Umbilical cord (tissue), 2 donors: ENCODE measurements around the gene TBC1D5. TPM values are rescaled to one million over a fixed set of nuclear protein-coding genes. Genes with fewer than 3 reads are reported as not detected.

ENCODE experiments used
- DNase-seq: peaks from one replicate; pipeline ENCODE4 v3.0.0-alpha.2; 2015; ENCODE audit warnings: low spot score
- total RNA-seq: library from RNA; depleted of rRNA; stranded (reverse); fragments of >200 nt; gene quantifications from one replicate; pipeline ENCODE4 v1.2.3, GENCODE V29; 2014; ENCODE audit warnings: low replicate concordance; ENCODE audit not compliant: insufficient read depth

Gene TBC1D5
- total RNA-seq, 1 donor from 2014 or later, result 92.2 TPM

DNA sequence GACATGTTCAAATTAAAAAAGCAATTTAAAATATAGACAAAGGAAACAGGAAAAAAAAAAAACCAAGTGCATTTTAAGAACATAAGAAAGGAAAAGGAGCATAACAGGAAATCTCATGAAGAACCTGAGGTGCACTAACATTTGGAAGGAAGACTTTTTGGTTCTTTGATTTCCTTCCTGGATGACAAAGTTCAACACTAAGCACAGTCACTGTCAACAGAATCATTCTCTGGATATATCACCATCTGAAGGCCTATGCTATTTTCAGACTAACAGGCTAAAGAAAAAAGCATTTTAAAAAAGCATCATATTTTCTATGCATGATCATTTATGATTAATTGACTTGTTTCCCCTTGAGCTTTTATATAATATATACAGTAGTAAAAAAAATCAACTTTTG, 508.0 kb downstream of the TBC1D5 start:
- DNase-seq, result no peak

DNA sequence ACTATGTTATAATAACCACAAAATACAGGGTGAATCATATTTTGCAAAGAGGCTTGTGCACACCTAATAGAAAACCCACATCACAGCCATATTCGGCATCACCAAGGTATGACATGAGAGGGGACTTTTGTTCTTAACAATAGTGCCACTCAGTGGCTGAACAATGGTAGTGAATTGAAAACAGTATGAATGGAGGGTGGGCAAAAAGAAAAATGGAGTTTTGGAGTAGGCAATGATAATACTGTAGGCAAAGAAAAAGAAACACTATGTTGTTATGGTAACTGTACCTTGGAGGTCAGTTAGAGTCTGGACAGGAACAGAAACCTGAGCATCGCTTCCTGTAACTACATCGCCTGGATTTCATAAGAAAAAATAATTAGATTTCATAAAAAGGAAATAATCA, 509.0 kb downstream of the TBC1D5 start:
- DNase-seq, result peak; percentile 31

DNA sequence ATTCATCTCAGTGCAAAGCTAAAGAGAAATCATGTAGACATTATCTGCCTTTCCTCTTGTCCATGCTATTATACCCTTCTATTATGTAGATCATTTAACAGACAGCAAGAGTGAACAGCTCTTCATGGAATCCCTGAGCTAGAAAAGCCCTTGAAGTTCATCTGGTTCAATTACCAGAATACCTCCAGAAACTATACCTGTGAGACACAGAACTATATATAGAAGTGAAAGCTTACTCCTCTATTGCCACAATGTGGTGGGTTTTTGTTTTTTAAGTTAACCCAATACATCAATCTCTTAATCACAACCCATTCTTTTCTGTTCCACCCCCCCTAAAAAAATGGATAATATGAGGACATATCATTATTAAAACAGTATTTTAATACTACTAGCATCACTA, 510.0 kb downstream of the TBC1D5 start:
- no peak for DNase-seq

- DNase-seq, result no peak
Observed at GRCh38 chr3:17231537-17232261, 510.7 kb downstream of the TBC1D5 start.

DNA sequence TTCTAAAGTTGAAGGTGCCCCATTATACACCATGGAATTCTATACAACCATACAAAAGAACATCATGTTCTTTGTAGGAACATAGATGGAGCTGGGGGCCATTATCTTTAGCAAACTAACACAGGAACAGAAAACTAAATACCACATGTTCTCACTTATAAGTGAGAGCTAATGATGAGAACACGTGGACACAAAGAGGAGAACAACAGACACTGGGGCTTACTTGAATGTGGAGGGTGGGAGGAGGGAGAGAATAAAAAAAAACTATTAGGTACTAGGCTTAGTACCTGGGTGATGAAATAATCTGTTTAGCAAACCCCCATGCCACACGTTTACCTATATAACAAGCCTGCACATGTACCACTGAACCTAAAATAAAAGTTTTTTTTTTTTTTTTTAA, 515.0 kb downstream of the TBC1D5 start:
- DNase-seq, result no peak

DNA sequence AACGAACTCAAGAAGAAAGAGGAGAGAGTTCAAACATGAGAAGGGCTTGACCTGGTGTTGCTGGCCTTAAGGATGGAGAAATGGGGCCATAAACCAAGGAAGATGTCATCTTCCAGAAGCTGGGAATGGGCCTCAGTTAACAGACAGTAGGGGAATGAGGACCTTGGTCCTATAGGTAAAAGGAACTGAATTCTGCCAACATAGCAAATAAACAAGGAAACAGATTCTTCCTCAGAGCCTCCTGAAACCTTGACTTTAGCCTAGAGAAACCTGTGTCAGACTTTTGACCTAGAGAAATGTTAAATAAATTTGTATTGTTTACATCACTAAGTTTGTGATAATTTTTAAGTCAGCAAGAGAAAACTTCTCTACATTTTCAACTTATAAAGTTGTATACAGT, 520.9 kb downstream of the TBC1D5 start:
- DNase-seq, result no peak

DNA sequence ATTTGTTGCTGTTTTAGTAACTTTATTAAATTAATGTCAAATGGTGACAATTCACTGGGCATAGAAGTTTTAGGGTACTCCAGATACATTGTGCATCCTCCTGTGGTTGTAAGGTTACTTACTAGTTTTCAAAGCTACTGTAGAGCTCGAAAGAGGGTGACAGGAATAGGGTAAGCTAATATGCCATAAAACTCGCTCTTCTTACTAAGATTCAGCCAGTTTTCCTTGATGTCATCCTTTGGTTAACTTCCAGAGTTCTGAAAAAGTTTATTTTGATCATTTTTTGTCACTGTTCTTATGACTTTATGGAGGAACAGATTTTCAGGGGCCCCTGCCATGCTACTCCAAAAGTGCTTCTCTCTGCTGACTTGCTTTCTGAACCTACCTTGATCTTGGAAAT, 522.8 kb downstream of the TBC1D5 start:
- DNase-seq, result no peak

DNA sequence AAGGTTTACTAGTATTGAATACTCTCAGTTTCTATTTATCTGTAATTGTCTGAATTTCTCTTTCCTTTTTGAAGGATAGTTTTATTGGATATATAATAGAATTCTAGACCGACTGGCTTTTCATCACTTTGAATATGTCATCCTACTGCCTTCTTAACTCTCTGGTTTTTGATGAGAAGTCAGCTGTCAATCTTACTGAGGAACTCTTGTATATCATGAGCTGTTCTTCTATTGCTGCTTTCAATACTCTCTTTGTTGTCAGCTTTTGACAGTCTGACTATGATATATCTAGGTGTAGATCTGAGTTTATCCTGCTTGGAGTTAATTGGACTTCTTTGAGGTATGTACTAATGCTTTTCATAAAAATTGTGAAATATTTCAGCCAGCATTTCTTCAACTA, 523.8 kb downstream of the TBC1D5 start:
- no peak for DNase-seq

DNA sequence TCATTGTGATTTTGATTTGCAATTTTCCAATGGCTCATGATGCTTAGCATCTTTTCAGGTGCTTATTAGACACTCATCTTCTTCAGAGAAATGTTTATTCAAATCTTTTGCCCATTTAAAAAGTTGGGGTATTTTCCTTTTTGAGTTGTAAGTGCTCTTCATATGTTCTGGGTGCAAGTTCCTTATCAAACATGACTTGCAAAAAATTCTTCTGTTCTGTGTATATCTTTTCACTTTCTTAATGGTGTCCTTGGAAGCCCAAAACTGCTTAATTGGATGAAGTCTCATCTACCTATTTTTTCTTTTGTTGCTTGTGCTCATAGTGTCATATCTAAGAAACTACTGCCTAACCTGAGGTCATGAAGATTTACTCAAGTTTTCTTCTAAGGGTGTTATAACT, 524.8 kb downstream of the TBC1D5 start:
- DNase-seq, result no peak

DNA sequence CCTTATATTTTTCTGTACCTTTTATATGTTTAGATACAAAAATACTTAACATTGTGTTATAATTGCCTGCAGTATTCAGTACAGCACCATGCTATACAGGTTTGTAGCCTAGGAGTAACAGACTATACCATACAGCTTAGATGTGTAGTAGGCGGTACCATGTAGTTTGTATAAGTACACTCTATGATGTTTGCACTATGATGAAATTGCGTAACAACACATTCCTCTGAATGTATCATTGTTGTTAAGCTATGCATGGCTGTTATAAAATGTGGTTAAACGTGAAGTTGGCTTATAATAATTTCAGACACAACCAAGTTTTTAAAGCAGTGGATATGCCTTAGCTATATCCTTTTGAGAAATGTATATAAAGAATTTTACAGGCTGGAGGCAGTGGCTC, 529.3 kb downstream of the TBC1D5 start:
- no peak for DNase-seq

DNA sequence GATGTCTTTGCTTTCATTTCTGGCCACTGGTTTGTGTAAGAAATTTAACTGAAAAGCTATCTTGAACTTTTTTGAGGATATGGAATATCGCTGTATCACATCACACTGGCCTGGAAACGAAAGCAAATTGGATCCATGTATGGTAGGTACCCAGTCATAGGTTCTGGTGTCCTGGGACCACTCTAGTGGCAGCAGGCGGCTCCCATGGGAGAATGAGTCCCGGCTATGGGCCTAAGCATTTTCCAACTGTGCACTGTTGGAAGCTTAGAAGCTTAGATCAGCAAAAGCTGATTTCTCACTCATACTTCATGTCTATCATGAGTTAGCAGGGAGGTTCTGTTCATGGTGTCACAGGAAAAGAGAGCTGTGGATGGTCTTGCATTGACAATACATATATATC, 534.5 kb downstream of the TBC1D5 start:
- DNase-seq, result no peak

DNA sequence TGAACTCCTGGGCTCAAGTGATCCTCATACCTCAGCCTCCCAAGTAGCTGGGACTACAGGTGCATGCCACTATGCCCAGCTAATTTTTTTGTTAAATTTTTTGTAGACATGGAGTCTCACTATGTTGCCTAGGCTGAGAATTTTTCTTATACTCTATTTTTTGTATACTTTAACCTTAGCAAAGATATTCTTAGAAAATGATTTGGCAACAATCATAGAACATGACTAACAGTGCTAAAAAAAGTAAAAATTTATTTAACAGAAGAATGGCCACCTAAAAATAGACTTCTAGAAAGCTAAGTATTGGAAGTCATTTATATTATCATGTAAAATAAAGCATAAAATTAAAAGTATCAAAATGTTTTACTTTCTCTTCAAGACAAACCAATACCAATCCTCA, 535.4 kb downstream of the TBC1D5 start:
- no peak for DNase-seq

- DNase-seq, result no peak
Observed at GRCh38 chr3:17204049-17204650, 538.3 kb downstream of the TBC1D5 start.

GRCh38 chr3:17201538-17201937, 540.9 kb downstream of the TBC1D5 start:
- no peak for DNase-seq

GRCh38 chr3:17195856-17196604, 546.4 kb downstream of the TBC1D5 start:
- DNase-seq, result peak; percentile 65

DNA sequence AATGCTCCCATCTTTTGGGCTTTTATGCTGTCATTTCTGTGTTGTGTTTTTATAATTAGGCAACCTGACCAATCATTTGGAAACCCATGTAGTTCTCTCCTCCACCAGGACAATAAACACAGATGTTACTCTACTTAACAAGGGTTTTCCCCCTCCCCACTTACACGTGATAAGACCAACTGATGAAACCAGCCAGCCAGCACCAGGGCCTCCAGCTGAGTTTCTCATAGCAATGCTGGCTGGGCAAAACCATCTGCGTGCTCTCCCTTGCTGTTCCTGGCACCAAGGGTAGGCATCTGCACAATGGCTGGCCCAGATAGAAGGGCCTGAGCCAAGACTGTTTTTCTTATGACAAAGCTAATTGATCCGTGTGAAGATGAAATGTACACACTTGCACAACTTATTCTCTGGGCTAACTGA, 547.2 kb downstream of the TBC1D5 start:
- DNase-seq, result no peak

GRCh38 chr3:17194116-17194515, 548.3 kb downstream of the TBC1D5 start:
- DNase-seq, result no peak

GRCh38 chr3:17192995-17193394, 549.4 kb downstream of the TBC1D5 start:
- no peak for DNase-seq

DNA sequence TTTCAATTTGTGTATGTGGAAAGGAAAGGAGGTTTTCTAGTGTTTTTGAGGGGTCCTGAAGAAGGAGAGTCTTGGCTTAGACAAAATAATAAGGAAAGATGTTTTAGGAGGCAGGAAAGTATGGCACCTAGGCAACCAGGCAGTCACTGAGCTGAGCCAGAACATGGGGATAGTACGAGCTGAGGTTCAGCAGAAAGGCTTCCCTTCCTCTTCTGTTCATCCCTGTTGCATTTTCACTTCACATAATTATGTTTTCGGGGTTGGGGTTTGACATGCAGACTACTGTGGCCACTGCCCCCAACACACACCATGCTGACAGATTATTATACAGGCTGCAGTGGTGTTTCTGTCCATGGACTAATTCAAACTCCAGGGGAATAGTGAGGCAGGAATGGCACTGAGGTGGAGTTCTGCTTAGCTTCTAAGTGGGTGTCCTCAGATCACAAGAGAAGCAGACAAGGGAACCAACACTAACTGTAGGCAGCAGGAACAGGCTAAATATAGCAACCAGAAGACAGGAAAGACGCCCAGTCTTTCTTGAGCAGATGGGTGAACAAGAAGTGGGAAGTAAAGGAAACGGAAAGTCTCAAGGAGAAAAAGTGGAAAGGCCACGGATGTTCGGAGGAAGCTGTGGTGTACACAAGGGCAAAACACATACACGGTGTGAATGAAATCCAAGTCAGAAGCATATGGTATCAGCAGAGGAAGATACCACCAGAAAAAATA, 551.9 kb downstream of the TBC1D5 start:
- DNase-seq, result no peak

DNA sequence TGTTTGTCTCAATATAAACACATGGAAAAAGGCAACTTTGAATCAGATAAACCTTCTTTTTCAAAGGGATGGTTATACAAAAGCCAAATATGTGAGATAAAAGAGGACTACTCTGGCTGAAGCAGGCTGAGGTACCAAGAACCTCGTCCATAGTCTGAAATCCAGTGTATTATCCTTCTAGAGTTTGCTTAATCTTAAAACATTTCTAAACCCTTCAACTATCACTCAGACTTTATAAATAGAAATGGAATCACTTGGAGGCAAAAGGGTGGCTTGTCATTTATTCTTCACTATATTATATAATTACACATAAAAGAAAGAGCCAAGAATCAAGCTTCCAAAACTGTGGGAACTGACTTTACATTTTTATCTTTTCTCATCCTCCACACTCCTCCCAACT, 554.1 kb downstream of the TBC1D5 start:
- DNase-seq, result no peak

DNA sequence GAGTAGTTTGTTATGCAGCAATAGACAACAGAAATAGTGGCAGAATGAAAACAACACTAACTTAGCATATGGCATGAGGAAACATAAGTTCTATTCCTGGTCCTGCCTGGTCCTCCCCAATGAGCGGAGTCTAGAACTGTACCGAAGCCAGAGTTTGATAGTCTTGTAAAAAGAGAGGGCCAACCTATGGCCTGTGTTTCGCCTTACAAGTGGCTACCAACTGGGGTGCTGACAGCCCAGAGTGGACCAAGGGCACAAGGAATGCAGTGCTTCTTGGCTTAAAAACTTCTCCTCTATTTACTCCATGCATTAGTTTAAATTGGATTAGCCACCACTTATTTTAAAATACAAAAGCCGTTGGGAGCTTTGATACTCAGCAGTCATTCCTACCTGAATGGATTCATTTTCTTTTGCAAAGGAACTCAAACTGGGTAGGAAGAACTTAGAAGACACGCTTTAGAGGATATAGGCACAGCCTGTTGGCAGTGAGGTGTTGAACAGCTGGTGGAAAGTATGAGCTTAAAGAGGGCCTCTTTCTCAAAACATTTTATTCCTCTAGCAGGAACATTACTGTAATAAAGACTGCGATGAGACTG, 554.7 kb downstream of the TBC1D5 start:
- DNase-seq, result no peak
